Measurements from ENCODE around the gene ZNF132. TPM values are rescaled to one million over a fixed set of nuclear protein-coding genes. Genes with fewer than 3 reads are reported as not detected.
"Not testable (repeated sequence)": the region's sequence is repeated elsewhere in the genome, so short reads cannot be mapped to it uniquely, and the experiment has no call there.

Gene ZNF132
- total RNA-seq, result 4.7 and 7.5 TPM in 2 replicates

- peak; percentile 100 for DNase-seq (ENCODE audit: low read depth, low spot score)
Measured at GRCh38 chr19:58439576-58440554, at the start of gene ZNF132. Gene ZNF132, minus strand, starts transcription at chr19:58440153. Its CDS starts 332 bp downstream, at chr19:58439821.

GRCh38 chr19:58484349-58484748 lies 44.4 kb upstream of the ZNF132 start:
- DNase-seq (ENCODE audit: low read depth, low spot score), result not testable (repeated sequence)

GRCh38 chr19:58483776-58484175 lies 43.8 kb upstream of the ZNF132 start:
- DNase-seq (ENCODE audit: low read depth, low spot score), result no peak

GRCh38 chr19:58482372-58482771 lies 42.4 kb upstream of the ZNF132 start:
- DNase-seq (ENCODE audit: low read depth, low spot score), result no peak

- DNase-seq (ENCODE audit: low read depth, low spot score), result no peak
Measured at GRCh38 chr19:58480831-58481230, 40.9 kb upstream of the ZNF132 start.

- no peak for DNase-seq (ENCODE audit: low read depth, low spot score)
Measured at GRCh38 chr19:58480481-58480830, 40.5 kb upstream of the ZNF132 start.

GRCh38 chr19:58479736-58480480 lies 40.0 kb upstream of the ZNF132 start:
- no peak for DNase-seq (ENCODE audit: low read depth, low spot score)

GRCh38 chr19:58479303-58479702 lies 39.4 kb upstream of the ZNF132 start:
- no peak for DNase-seq (ENCODE audit: low read depth, low spot score)

GRCh38 chr19:58477871-58478270 lies 37.9 kb upstream of the ZNF132 start:
- DNase-seq (ENCODE audit: low read depth, low spot score), result no peak

- DNase-seq (ENCODE audit: low read depth, low spot score), result no peak
Measured at GRCh38 chr19:58477130-58477529, 37.2 kb upstream of the ZNF132 start.

- no peak for DNase-seq (ENCODE audit: low read depth, low spot score)
Measured at GRCh38 chr19:58476498-58477015, 36.6 kb upstream of the ZNF132 start.

- peak; percentile 88 for DNase-seq (ENCODE audit: low read depth, low spot score)
Measured at GRCh38 chr19:58475714-58476497, 36.0 kb upstream of the ZNF132 start, which contains the start of gene ZNF446. Gene ZNF446, plus strand, starts transcription at chr19:58476352. Its CDS starts 867 bp downstream, at chr19:58477219.

- no peak for DNase-seq (ENCODE audit: low read depth, low spot score)
Measured at GRCh38 chr19:58474997-58475713, 35.2 kb upstream of the ZNF132 start.

GRCh38 chr19:58474291-58474996 lies 34.5 kb upstream of the ZNF132 start:
- no peak for DNase-seq (ENCODE audit: low read depth, low spot score)

- DNase-seq (ENCODE audit: low read depth, low spot score), result no peak
Measured at GRCh38 chr19:58473775-58474174, 33.8 kb upstream of the ZNF132 start.

- no peak for DNase-seq (ENCODE audit: low read depth, low spot score)
Measured at GRCh38 chr19:58471736-58472135, 31.8 kb upstream of the ZNF132 start.

- DNase-seq (ENCODE audit: low read depth, low spot score), result not testable (repeated sequence)
Measured at GRCh38 chr19:58470837-58471543, 31.0 kb upstream of the ZNF132 start.

GRCh38 chr19:58469241-58470013 lies 29.5 kb upstream of the ZNF132 start:
- DNase-seq (ENCODE audit: low read depth, low spot score), result no peak

Data from pulmonary artery endothelial cell (primary cell).